Neural progenitor cell (in vitro differentiated cells): ENCODE results near the gene PRSS33.

Experiments used
- EZH2 ChIP-seq: fragments of 200-600 bp; sonication (generic); IDR thresholded peaks from 2 replicates; pipeline ENCODE4 v1.6.1; 2017; ENCODE audit warnings: antibody characterized with exemption, mild to moderate bottlenecking, moderate library complexity
- EZH2phosphoT487 ChIP-seq: fragments of 200-600 bp; sonication (generic); IDR thresholded peaks from 2 replicates; pipeline ENCODE4 v1.6.1; 2017; ENCODE audit warnings: antibody characterized with exemption
- TF ChIP-seq, protein P1 (sequence below): fragments of 200-600 bp; sonication (generic); IDR thresholded peaks from 2 replicates; pipeline ENCODE4 v1.5.1; 2017; ENCODE audit warnings: antibody characterized with exemption, mild to moderate bottlenecking

DNA sequence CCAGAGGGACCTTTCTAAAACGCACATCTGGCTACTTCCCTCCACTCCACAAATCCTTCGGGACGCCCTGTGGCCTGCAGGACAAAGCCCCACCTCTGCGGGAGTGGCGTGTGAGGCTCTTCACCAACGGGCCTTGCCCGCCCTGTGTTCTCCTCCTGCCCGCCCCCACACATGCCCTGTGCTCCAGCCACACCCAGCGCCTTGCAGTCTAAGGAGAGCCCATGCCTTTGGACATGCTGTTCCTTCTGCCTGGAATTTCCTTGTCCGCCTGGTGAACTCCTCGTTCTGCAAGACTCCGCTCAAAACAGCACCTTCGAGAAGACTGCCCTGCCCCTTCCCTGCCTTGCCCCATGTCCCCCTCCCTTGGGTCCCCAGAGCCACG lies 17.7 kb downstream of the PRSS33 start:
- TF ChIP-seq, protein P1, sequence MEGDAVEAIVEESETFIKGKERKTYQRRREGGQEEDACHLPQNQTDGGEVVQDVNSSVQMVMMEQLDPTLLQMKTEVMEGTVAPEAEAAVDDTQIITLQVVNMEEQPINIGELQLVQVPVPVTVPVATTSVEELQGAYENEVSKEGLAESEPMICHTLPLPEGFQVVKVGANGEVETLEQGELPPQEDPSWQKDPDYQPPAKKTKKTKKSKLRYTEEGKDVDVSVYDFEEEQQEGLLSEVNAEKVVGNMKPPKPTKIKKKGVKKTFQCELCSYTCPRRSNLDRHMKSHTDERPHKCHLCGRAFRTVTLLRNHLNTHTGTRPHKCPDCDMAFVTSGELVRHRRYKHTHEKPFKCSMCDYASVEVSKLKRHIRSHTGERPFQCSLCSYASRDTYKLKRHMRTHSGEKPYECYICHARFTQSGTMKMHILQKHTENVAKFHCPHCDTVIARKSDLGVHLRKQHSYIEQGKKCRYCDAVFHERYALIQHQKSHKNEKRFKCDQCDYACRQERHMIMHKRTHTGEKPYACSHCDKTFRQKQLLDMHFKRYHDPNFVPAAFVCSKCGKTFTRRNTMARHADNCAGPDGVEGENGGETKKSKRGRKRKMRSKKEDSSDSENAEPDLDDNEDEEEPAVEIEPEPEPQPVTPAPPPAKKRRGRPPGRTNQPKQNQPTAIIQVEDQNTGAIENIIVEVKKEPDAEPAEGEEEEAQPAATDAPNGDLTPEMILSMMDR = no peak
- TF ChIP-seq EZH2 = no peak
- no peak for TF ChIP-seq EZH2phosphoT487
